Astrocyte (in vitro differentiated cells and primary cell): ENCODE results near the gene KAT7.

Experiments
- EZH2 ChIP-seq: IDR thresholded peaks from 2 replicates; pipeline ENCODE4 v1.6.1; 2012; ENCODE audit warnings: mild to moderate bottlenecking, low read length, inconsistent platforms; ENCODE audit not compliant: insufficient read depth
- TF ChIP-seq, protein P1 (sequence below): IDR thresholded peaks from 2 replicates; pipeline ENCODE4 v1.5.1; 2011; ENCODE audit warnings: low read depth, mild to moderate bottlenecking, inconsistent platforms, low read length, moderate library complexity; ENCODE audit not compliant: insufficient read depth

DNA sequence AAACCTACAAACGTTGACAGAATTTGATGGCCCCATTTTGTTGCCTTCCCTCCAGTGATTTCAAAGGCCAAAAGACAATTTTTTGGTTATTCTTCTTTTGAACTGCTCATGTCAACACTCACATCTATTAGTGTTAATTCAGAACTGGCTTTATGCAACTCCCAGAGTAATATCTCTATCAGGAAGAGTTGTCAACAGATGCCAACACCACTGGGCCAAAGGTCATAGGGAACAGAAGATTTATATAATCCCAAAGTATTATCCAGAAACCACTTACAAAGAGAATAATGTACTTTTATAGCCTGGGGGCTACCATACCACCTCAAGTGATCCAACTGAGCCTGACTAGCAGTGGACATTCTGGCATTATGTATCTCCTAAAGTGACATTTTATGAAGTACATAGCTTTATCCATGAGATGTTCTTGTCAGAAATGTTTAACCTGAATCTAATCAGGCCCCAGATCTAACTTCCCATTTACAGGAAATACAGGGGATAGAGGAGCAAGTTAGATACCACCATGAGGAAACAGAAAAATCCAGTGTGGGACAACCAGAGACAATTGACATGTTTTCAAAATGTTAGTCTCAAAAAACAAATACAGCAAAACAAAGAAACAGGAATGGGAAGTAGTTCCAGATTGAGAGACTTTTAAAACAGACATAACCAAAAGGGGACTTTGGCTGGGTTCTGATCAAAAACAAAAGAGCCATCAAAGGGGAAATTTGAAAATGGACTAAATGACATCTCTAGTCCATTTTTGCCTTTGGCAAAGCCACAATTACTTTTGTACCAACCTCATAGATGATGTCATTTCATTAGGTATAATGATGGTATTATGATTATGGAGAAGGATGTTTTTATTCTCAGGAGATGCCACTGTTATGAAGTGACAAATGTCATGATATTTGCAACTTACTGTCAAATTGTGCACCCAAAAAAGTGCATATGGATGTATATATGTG, 43.0 kb upstream of the KAT7 start:
- TF ChIP-seq, protein P1, sequence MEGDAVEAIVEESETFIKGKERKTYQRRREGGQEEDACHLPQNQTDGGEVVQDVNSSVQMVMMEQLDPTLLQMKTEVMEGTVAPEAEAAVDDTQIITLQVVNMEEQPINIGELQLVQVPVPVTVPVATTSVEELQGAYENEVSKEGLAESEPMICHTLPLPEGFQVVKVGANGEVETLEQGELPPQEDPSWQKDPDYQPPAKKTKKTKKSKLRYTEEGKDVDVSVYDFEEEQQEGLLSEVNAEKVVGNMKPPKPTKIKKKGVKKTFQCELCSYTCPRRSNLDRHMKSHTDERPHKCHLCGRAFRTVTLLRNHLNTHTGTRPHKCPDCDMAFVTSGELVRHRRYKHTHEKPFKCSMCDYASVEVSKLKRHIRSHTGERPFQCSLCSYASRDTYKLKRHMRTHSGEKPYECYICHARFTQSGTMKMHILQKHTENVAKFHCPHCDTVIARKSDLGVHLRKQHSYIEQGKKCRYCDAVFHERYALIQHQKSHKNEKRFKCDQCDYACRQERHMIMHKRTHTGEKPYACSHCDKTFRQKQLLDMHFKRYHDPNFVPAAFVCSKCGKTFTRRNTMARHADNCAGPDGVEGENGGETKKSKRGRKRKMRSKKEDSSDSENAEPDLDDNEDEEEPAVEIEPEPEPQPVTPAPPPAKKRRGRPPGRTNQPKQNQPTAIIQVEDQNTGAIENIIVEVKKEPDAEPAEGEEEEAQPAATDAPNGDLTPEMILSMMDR: no peak
- no peak for TF ChIP-seq EZH2
